HFFc6 (cell line): Measurements from ENCODE around the gene PACRG. TPM values are rescaled to one million over a fixed set of nuclear protein-coding genes. Genes with fewer than 3 reads are reported as not detected.

ENCODE experiments used
- DNase-seq: peaks from one replicate; pipeline ENCODE4 v3.0.0-alpha.2; 2018
- H3K27ac Mint-ChIP-seq: 2 replicates; pipeline ENCODE4 v1.8.0; 2020; ENCODE audit warnings: mild to moderate bottlenecking, mixed read lengths
- H3K27me3 Mint-ChIP-seq: 2 replicates; pipeline ENCODE4 v1.8.0; 2021; ENCODE audit warnings: mild to moderate bottlenecking, moderate library complexity, mixed read lengths; ENCODE audit not compliant: insufficient read depth
- H3K36me3 Mint-ChIP-seq: 2 replicates; pipeline ENCODE4 v1.8.0; 2021; ENCODE audit warnings: low read depth, mixed read lengths
- H3K4me1 Mint-ChIP-seq: 2 replicates; pipeline ENCODE4 v1.8.0; 2020; ENCODE audit warnings: low read depth, mixed read lengths
- H3K4me3 Mint-ChIP-seq: 2 replicates; pipeline ENCODE4 v1.8.0; 2020; ENCODE audit warnings: mild to moderate bottlenecking, moderate library complexity, mixed read lengths
- H3K9me3 Mint-ChIP-seq: 2 replicates; pipeline ENCODE4 v1.8.0; 2020; ENCODE audit warnings: mild to moderate bottlenecking, mixed read lengths
- total RNA-seq, 6 experiments: library from RNA; stranded (reverse); fragmentation: NEBNext Ultra II Directional; extraction: Animal tissue kit (Norgen Biotek cat#: 25700); gene quantifications; 2 replicates in 1 of 6; 3 replicates in 5 of 6; pipeline ENCODE4 v1.2.3, GENCODE V29; 2021
- TF ChIP-seq, protein P1 (sequence below): fragments of 200-600 bp; sonication (generic); IDR thresholded peaks from 2 replicates; pipeline ENCODE4 v1.5.0; 2021; ENCODE audit warnings: antibody characterized with exemption, mild to moderate bottlenecking

PACRG gene
- total RNA-seq, 6 experiments from 2014 or later = not detected

DNA sequence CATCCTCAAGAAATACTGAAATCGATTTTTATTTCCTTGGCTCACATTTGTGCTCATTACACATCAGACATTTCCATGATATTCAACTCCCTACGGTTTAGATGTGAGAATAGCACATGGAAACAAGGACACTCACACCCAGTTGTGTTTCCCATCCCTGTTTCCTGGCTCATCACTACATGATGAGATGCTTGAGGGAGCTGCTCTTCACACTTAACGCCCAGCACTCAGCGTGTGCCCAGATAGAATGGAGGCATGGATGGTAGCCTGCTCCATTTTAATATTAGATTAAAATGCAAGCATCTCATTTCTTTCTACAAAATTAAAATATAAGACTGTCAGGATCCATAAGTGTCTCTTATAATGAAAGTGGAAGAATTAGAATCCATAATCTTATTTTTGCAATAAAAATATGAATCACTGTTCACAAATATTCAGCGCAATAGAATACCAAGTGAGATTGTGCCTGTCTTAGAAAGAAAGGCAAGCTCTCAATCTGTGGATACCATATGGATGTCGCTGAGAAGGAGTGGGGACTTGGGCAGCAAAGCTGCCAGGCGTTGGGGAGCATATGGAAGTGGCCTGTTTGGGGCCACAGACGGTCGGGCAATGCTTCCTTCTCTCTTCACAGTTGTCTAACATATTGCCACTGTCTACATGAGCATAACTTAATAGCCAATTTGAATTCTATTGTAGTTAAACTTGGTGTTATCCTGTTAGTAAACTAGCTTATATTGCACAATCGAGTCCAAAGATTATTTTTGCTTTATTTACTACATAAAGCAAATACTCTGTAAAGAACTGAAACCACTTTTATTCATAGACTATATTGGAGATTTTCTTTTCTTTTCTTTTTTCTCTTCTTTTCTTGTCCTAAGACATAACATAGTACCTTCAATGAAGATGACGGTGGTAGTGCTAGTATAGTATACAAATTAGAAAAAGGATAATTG is 479.9 kb downstream of the PACRG start:
- Mint-ChIP-seq H3K4me1 (no peaks in the 10 kb centered on the region), H3K36me3 (no peaks in the 10 kb centered on the region)
- TF ChIP-seq, protein P1, sequence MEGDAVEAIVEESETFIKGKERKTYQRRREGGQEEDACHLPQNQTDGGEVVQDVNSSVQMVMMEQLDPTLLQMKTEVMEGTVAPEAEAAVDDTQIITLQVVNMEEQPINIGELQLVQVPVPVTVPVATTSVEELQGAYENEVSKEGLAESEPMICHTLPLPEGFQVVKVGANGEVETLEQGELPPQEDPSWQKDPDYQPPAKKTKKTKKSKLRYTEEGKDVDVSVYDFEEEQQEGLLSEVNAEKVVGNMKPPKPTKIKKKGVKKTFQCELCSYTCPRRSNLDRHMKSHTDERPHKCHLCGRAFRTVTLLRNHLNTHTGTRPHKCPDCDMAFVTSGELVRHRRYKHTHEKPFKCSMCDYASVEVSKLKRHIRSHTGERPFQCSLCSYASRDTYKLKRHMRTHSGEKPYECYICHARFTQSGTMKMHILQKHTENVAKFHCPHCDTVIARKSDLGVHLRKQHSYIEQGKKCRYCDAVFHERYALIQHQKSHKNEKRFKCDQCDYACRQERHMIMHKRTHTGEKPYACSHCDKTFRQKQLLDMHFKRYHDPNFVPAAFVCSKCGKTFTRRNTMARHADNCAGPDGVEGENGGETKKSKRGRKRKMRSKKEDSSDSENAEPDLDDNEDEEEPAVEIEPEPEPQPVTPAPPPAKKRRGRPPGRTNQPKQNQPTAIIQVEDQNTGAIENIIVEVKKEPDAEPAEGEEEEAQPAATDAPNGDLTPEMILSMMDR = no peak

DNA sequence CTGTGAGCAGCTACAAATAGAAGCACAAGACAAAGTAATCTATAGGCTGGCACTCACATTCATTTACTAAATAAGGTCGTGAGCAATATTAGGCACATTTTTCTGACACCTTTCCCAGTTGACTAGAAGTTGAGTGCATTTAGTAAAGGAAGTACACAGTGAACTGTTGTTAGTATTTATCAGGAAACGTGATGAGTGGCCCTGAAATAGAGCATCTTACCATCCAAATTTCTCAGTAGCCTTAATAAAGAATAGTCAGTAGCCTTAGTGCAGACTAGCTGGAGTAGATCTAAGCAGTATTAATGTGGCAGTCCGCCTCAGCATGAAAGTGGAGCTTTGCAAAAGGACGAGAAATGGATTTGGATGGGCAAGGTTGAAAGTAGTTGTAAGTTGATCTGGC is 481.2 kb downstream of the PACRG start:
- Mint-ChIP-seq H3K4me1 (no peaks in the 10 kb centered on the region), H3K36me3 (no peaks in the 10 kb centered on the region), H3K27me3 (no peaks in the 10 kb centered on the region), H3K4me3 (no peak overlapping the region), H3K27ac (no peak overlapping the region), H3K9me3 (peaks cover 10% of the 10 kb centered on the region; the same call in 1 of the 2 replicates)
- TF ChIP-seq, protein P1 = no peak
- DNase-seq = no peak

More for the DNA sequence above, 479.9 kb downstream of the PACRG start:
- Mint-ChIP-seq H3K9me3 (peaks cover 10% of the 10 kb centered on the region; the same call in 1 of the 2 replicates), H3K27me3 (no peaks in the 10 kb centered on the region; the same call in 1 of the 2 replicates), H3K27ac (no peak overlapping the region), H3K4me3 (no peak overlapping the region)
- no peak for DNase-seq

DNA sequence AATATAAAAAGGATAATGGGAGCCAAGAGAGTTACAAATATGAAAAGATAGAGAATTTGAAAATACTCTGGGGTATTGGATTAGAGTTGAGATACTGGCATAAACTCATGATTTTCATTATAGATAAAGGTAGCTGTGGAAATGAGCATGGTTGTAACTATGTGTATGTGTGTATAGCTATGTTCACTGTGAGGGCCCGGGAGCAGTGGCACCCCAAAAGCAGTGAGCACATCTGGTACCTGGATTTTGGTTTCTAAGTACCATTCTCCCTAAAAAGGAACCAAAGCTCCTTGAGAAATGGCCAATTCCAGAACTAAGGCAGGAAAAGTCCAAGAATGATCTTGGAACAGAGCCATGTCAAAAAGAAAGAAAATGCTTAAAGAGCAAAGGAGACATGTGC is 484.3 kb downstream of the PACRG start:
- Mint-ChIP-seq H3K9me3 (peaks cover 19% of the 10 kb centered on the region; the same call in 1 of the 2 replicates), H3K27me3 (no peaks in the 10 kb centered on the region), H3K4me3 (no peak overlapping the region), H3K36me3 (no peaks in the 10 kb centered on the region), H3K27ac (no peak overlapping the region), H3K4me1 (no peaks in the 10 kb centered on the region)
- DNase-seq = no peak
- TF ChIP-seq, protein P1 = no peak

DNA sequence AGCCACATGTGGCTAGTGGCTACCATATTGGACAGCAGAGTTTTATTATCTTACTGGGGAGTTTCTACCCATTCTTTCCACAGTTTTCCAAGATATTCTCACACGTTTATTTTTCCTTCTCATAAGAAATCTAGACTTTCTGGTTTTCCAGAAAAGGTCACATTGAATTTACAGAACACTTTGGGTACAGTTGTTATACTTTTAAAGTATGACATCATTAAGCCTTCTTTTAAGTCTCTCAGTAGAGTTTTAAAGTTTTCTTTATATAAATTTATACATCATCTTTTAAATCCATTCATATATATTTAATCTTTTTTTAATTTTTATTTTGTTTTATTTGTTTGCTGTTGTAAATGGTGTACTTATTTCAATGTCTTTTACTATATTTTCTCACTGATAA is 486.5 kb downstream of the PACRG start:
- TF ChIP-seq, protein P1 = no peak
- Mint-ChIP-seq H3K4me3 (no peak overlapping the region), H3K27me3 (no peaks in the 10 kb centered on the region), H3K27ac (no peak overlapping the region), H3K36me3 (no peaks in the 10 kb centered on the region), H3K9me3 (peaks cover 31% of the 10 kb centered on the region), H3K4me1 (no peaks in the 10 kb centered on the region)
- DNase-seq = no peak

DNA sequence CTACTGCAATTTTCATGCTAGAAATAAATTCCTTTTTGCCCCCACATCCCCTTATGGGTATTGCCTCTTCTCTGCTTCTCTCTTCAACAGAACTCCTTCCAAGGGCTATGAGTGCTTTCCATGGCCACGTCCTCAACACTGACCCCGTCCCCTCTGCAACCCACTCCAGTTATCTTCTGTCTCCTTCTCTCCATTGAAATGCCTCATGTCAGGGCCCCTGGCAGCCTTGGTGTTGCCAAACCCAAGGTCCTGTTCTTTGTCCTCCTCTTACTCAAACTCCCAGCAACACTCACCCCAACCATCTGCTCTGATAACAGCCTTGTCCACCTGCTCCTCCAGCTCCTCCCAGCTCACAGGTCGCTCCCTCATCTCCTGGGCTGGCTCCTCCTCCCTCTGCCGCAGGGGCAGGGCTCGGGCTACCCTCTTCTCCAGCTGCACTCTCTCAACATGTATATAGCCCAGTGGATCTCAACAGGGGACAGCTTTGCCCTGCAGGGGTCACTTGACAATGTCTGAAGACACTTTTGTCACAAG is 490.7 kb downstream of the PACRG start:
- DNase-seq = no peak
- Mint-ChIP-seq H3K9me3 (peaks cover 26% of the 10 kb centered on the region), H3K36me3 (no peaks in the 10 kb centered on the region), H3K4me1 (no peaks in the 10 kb centered on the region), H3K27ac (no peak overlapping the region), H3K27me3 (no peaks in the 10 kb centered on the region), H3K4me3 (no peak overlapping the region)
- TF ChIP-seq, protein P1 = no peak
